Endothelial cell (in vitro differentiated cells): Measurements from ENCODE around the gene CERS5. TPM values are rescaled to one million over a fixed set of nuclear protein-coding genes. Genes with fewer than 3 reads are reported as not detected.

ENCODE experiments used
- DNase-seq: peaks from one replicate; pipeline ENCODE4 v3.0.0; 2021; ENCODE audit warnings: low spot score
- H3K27ac Mint-ChIP-seq: one replicate; pipeline ENCODE4 v1.8.0; 2021; ENCODE audit warnings: mixed read lengths, inconsistent platforms; ENCODE audit not compliant: unreplicated experiment
- H3K27me3 Mint-ChIP-seq: one replicate; pipeline ENCODE4 v1.8.0; 2021; ENCODE audit warnings: mild to moderate bottlenecking, moderate library complexity, mixed read lengths, inconsistent platforms; ENCODE audit not compliant: unreplicated experiment
- H3K36me3 Mint-ChIP-seq: one replicate; pipeline ENCODE4 v1.8.0; 2021; ENCODE audit warnings: mild to moderate bottlenecking, low read depth, mixed read lengths, inconsistent platforms; ENCODE audit not compliant: unreplicated experiment
- H3K4me1 Mint-ChIP-seq: one replicate; pipeline ENCODE4 v1.8.0; 2021; ENCODE audit warnings: mild to moderate bottlenecking, mixed read lengths, inconsistent platforms; ENCODE audit not compliant: unreplicated experiment
- H3K4me3 Mint-ChIP-seq: one replicate; pipeline ENCODE4 v1.8.0; 2021; ENCODE audit warnings: mild to moderate bottlenecking, mixed read lengths, inconsistent platforms; ENCODE audit not compliant: unreplicated experiment
- H3K9me3 Mint-ChIP-seq: one replicate; pipeline ENCODE4 v1.8.0; 2021; ENCODE audit warnings: mixed read lengths, inconsistent platforms; ENCODE audit not compliant: unreplicated experiment
- CTCF ChIP-seq: fragments of 200-600 bp; sonication (generic); IDR thresholded peaks from one replicate; pipeline ENCODE4 v1.5.0; 2021; ENCODE audit warnings: antibody characterized with exemption; ENCODE audit not compliant: unreplicated experiment
- total RNA-seq: library from RNA; stranded (reverse); fragmentation: NEBNext Ultra II Directional; extraction: Animal tissue kit (Norgen Biotek cat#: 25700); gene quantifications from one replicate; pipeline ENCODE4 v1.2.1, GENCODE V29; 2021; ENCODE audit not compliant: unreplicated experiment

Gene CERS5
- total RNA-seq, 1 donor from 2014 or later, result 61.7 TPM

GRCh38 chr12:50102646-50103309, 64.4 kb downstream of the CERS5 start:
- Mint-ChIP-seq H3K27ac (no peak overlapping the region), H3K27me3 (peaks cover 6% of the 10 kb centered on the region), H3K9me3 (no peaks in the 10 kb centered on the region), H3K4me1 (no peaks in the 10 kb centered on the region), H3K36me3 (peaks cover 32% of the 10 kb centered on the region), H3K4me3 (peak overlapping the region; percentile 47)
- no peak for DNase-seq
- no peak for TF ChIP-seq CTCF

GRCh38 chr12:50102131-50102531, 65.0 kb downstream of the CERS5 start:
- H3K4me3 Mint-ChIP-seq, result no peak overlapping the region
- peaks cover 34% of the 10 kb centered on the region for H3K36me3 Mint-ChIP-seq
- peaks cover 6% of the 10 kb centered on the region for H3K27me3 Mint-ChIP-seq
- no peak for TF ChIP-seq CTCF
- no peaks in the 10 kb centered on the region for H3K9me3 Mint-ChIP-seq
- no peak overlapping the region for H3K27ac Mint-ChIP-seq
- H3K4me1 Mint-ChIP-seq, result no peaks in the 10 kb centered on the region
- no peak for DNase-seq

- Mint-ChIP-seq H3K4me3 (no peak overlapping the region), H3K4me1 (no peaks in the 10 kb centered on the region), H3K27ac (no peak overlapping the region), H3K36me3 (peaks cover 38% of the 10 kb centered on the region), H3K9me3 (no peaks in the 10 kb centered on the region), H3K27me3 (peaks cover 6% of the 10 kb centered on the region)
- no peak for TF ChIP-seq CTCF
- no peak for DNase-seq
Measured at GRCh38 chr12:50101663-50102062, 65.5 kb downstream of the CERS5 start.

DNA sequence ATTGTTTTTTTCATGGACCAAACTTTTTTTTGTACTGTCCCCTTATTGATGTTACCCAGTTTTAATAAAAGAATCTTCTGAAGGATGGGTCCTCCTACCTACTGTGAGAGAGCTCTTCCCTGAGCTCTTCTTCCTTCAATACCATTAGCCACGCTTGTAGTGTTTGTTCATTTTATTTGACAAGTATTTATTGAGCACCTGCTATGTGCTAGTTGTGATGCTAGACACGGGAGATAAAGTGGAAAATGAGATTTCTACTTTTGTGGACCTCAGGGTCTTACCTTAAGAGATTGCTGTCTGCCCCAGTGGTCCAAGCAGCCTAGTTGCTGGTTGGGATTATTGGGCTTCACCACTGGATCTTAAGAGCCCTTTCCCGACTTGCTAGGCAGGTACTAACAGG, 66.6 kb downstream of the CERS5 start:
- no peak for TF ChIP-seq CTCF
- H3K27ac Mint-ChIP-seq, result no peak overlapping the region
- no peaks in the 10 kb centered on the region for H3K9me3 Mint-ChIP-seq
- no peak for DNase-seq
- H3K4me1 Mint-ChIP-seq, result no peaks in the 10 kb centered on the region
- peak overlapping the region; percentile 62 for H3K4me3 Mint-ChIP-seq
- H3K27me3 Mint-ChIP-seq, result peaks cover 4% of the 10 kb centered on the region
- H3K36me3 Mint-ChIP-seq, result peaks cover 49% of the 10 kb centered on the region

- H3K4me3 Mint-ChIP-seq, result peak overlapping the region; percentile 10
- no peaks in the 10 kb centered on the region for H3K4me1 Mint-ChIP-seq
- no peak for TF ChIP-seq CTCF
- H3K9me3 Mint-ChIP-seq, result no peaks in the 10 kb centered on the region
- H3K27me3 Mint-ChIP-seq, result peaks cover 2% of the 10 kb centered on the region
- peaks cover 55% of the 10 kb centered on the region for H3K36me3 Mint-ChIP-seq
- DNase-seq, result no peak
- H3K27ac Mint-ChIP-seq, result no peak overlapping the region
Measured at GRCh38 chr12:50099302-50100008, 67.7 kb downstream of the CERS5 start.
